SK-MEL-5 (cell line): Measurements from ENCODE around the gene DHRS4. TPM values are rescaled to one million over a fixed set of nuclear protein-coding genes. Genes with fewer than 3 reads are reported as not detected.
"Not testable (repeated sequence)": the region's sequence is repeated elsewhere in the genome, so short reads cannot be mapped to it uniquely, and the experiment has no call there.

Experiments
- DNase-seq: peaks from one replicate; pipeline ENCODE4 v3.0.0-alpha.2; 2016; ENCODE audit warnings: low read depth, low spot score
- in situ Hi-C: cut with HindIII; loops from 2 replicates; pipeline ENCODE4 v1.10.0; 2016; ENCODE audit warnings: low sequenced_read_pairs, high pct_unique_total_duplicates, low pct_unique_long_range_greater_than_20kb
- total RNA-seq: library from RNA; depleted of rRNA; stranded (reverse); fragments of >200 nt; shearing (Covaris generic); gene quantifications from 2 replicates; pipeline ENCODE4 v1.2.3, GENCODE V29; 2014

Gene DHRS4
- total RNA-seq, 1 experiment from 2014 or later = 53.6 TPM

DNA sequence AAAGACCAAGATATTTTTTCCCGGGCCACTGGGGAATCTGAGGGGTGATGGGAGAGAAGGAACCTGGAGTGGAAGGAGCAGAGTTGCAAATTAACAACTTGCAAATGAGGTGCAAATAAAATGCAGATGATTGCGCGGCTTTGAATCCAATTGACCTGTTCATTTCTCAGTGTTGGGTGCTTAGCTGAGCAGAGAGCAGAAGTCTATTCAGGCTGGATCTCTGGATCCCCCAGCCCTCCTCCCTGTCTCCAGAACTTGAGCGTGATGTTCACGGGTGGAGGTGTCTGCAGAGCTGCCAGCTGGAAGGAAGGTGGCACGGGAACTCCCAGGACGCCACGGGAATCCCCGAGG, 15.5 kb downstream of the DHRS4 start:
- in situ Hi-C loops, DNase-seq: not testable (repeated sequence)

GRCh38 chr14:23969481-23970282, 16.1 kb downstream of the DHRS4 start:
- DNase-seq, in situ Hi-C loops: not testable (repeated sequence)

DNA sequence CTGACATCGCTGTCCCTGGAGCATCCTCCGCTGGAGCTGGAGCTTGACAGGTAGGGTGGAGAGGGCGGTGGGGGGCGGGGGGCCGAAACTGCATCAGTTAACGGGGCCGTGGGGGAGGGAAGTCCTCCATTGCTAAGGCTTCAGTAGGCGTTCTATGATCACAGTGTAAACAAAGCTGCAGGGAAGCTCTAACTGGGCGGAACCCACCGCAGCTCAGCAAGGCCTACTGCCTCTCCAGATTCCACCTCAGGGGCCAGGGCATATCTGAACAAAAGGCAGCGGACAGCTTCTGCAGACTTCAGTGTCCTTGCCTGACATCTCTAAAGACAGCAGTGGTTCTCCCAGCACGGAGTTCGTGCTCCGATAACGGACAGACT, 16.7 kb downstream of the DHRS4 start:
- in situ Hi-C loops, DNase-seq: not testable (repeated sequence)

DNA sequence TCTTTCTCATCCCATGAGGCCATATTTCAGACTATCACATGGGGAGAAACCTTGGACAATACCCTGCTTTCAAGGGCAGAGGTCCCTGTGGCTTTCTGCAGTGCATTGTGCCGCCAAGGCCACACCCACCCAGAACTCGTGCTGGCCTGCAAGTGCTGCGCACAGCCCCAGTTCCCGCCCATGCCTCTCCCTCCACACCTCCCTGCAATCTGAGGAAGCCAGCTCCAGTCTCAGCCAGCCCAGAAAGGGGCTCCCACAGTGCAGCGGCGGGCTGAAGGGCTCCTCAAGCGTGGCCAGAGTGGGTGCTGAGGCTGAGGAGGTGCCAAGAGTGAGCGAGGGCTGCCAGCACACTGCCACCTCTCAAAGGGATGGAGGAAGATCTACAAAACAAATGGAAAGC, 19.6 kb downstream of the DHRS4 start:
- DNase-seq = peak; percentile 83
- in situ Hi-C loops = not testable (repeated sequence)

DNA sequence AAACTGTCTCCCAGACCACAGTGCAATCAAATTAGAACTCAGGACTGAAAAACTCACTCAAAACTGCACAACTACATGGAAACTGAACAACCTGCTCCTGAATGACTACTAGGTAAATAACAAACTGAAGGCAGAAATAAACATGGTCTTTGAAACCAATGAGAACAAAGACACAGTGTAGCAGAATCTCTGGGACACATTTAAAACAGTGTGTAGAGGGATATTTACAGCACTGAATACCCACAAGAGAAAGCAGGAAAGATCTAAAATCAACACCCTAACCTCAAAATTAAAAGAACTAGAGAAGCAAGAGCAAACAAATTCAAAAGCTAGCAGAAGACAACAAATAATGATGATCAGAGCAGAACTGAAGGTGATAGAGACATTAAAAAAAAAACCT, 20.5 kb downstream of the DHRS4 start:
- in situ Hi-C loops = not testable (repeated sequence)

GRCh38 chr14:23977208-23977607, 23.6 kb downstream of the DHRS4 start:
- DNase-seq = peak; percentile 10
- in situ Hi-C loops = not testable (repeated sequence)

More for the DNA sequence above, 20.5 kb downstream of the DHRS4 start:
- DNase-seq = not testable (repeated sequence)

DNA sequence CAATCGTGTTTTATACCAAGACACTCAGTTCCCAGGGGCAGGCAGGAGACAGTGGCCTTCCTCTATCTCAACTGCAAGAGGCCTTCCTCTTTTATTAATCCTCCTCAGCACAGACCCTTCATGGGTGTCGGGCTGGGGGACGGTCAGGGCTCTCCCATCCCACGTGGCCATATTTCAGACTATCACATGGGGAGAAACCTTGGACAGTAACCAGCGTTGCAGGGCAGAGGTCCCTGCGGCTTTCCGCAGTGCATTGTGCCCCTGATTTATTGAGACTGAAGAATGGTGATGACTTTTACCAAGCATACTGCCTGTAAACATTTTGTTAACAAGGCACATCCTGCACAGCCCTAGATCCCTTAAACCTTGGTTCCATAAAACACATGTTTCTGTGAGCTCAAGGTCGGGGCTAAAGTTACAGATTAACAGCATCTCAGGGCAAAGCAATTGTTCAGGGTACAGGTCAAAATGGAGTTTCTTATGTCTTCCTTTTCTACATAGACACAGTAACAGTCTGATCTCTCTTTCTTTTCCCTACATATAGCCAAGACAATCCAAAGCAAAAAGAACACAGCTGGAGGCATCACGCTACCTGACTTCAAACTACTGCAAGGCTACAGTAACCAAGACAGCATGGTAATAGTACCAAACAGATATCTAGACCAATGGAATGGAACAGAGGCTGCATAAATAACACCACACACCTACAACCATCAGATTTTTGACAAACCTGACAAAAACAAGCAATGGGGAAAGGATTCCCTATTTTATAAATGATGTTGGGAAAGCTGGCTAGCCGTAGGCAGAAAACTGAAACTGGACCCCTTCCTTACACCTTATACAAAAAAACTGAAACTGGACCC, 28.6 kb downstream of the DHRS4 start:
- DNase-seq, in situ Hi-C loops: not testable (repeated sequence)

DNA sequence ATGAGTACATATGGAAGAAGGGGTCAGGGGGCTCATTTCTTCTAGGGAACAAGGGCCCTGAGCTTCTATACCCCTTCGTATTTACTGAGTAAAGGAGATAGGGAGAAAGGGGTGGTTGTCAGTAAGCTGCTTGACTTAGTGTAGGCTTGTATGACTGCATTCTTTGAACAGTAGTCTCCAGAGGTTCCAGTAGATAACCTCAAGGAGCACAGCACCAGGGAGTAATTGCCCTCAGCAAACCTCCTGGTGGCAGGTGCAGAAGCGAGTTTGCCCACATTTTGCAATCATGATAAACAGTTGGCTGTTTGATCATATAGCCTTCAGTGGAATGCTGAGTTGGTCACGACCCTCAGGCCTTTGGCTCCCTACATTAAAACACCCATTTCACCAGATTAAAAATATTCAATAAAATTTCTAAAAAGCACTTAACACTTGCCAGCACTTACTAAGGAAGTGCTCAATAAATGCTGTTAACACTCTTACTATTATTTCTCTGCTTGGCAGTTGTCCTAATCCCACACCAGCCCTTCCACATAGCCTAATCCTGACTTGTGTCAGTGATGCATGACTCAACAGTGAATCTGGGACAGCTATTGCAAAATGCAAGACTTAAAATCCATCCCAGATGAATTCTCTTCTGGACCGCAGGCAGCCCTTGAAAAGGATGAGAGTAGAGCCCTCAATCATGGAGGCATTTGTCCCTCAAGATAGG, 31.5 kb downstream of the DHRS4 start:
- DNase-seq = no peak
- in situ Hi-C loops = no loop called here

DNA sequence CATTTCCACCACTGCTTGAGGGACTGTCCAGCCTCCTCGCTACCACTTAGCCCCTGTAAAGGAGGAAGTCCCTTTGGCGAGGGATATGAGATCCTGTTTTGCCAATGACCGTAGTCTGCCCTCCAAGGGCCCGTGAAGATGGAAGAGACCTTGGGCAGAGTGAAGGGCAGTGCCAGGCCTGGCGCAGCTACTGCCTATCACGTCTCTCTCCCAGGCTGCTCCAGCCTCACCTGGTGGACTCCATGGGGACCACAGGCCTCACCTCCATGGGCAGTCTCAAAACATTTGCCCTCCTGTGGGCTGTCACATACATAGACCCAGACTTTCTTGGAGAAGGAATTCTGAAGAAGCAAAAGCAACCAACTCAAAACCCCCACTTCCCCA, 34.6 kb downstream of the DHRS4 start:
- DNase-seq, in situ Hi-C loops: not testable (repeated sequence)

- DNase-seq, in situ Hi-C loops: not testable (repeated sequence)
These were observed 35.2 kb downstream of the DHRS4 start, which contains the start of gene DHRS4L2 for GRCh38 chr14:23988607-23989363. Gene DHRS4L2, plus strand, starts transcription at chr14:23988929. Its CDS starts 19 bp downstream, at chr14:23988948.

GRCh38 chr14:23989734-23990445, 36.3 kb downstream of the DHRS4 start:
- DNase-seq, in situ Hi-C loops: not testable (repeated sequence)

- in situ Hi-C loops, DNase-seq: not testable (repeated sequence)
These were observed 37.4 kb downstream of the DHRS4 start for GRCh38 chr14:23990961-23991360.

GRCh38 chr14:23993042-23993441, 39.5 kb downstream of the DHRS4 start:
- DNase-seq, in situ Hi-C loops: not testable (repeated sequence)

GRCh38 chr14:23996009-23996408, 42.4 kb downstream of the DHRS4 start:
- in situ Hi-C loops, DNase-seq: not testable (repeated sequence)

GRCh38 chr14:23996825-23997224, 43.3 kb downstream of the DHRS4 start:
- in situ Hi-C loops, DNase-seq: not testable (repeated sequence)

GRCh38 chr14:23999640-24000039, 46.1 kb downstream of the DHRS4 start:
- DNase-seq, in situ Hi-C loops: not testable (repeated sequence)

GRCh38 chr14:24001078-24001477, 47.5 kb downstream of the DHRS4 start:
- in situ Hi-C loops, DNase-seq: not testable (repeated sequence)
